ENCODE results near the gene SEC11A. TPM values are rescaled to one million over a fixed set of nuclear protein-coding genes. Genes with fewer than 3 reads are reported as not detected.

Gene SEC11A
- total and polyA plus RNA-seq, 4 donors = 56.7 to 90.2 (median 71.3) TPM

- Histone ChIP-seq H3K9me3 (ENCODE audit: control insufficient read depth in 4 of 4, low read length in 3 of 4) (no peaks in the 10 kb centered on the region), H3K9ac (ENCODE audit: low read depth in 1 of 2, low read length in 2 of 2) (peak overlapping the region; percentile 19 to 94), H3K4me1 (ENCODE audit: control insufficient read depth in 4 of 4, insufficient read depth in 4 of 4, low read length in 3 of 4) (peaks cover 26 to 61% (median 51%) of the 10 kb centered on the region in 4 donors), H3K27me3 (ENCODE audit: control insufficient read depth in 4 of 4, insufficient read depth in 4 of 4, low read length in 3 of 4) (no peaks in the 10 kb centered on the region), H3K4me3 (ENCODE audit: low read depth in 1 of 3, low read length in 3 of 3) (peak overlapping the region in 1 of 3 donors; percentile 1), H3K36me3 (ENCODE audit: control insufficient read depth in 4 of 4, insufficient read depth in 3 of 4, low read depth in 1 of 4, low read length in 3 of 4) (peaks cover 0 to 9% (median 4%) of the 10 kb centered on the region in 4 donors), H3K27ac (ENCODE audit: low read depth in 1 of 2, low read length in 2 of 2) (peak overlapping the region; percentile 72 to 92)
- TF ChIP-seq NR2F2 (IDR thresholded peaks at IDR 0.05) (peak; percentile 67), REST (IDR thresholded peaks at IDR 0.05) (peak; percentile 41), ATF3 (IDR thresholded peaks at IDR 0.05) (no peak), CTCF (IDR thresholded peaks at IDR 0.05; ENCODE audit: low read depth, low read length, missing input control) (no peak), GABPA (IDR thresholded peaks at IDR 0.05 in 1 of 2, conservative IDR thresholded peaks at IDR 0.05 in 1 of 2) (no peak), EGR1 (IDR thresholded peaks at IDR 0.05; ENCODE audit: low read depth in 2 of 2) (no peak), TAF1 (conservative IDR thresholded peaks at IDR 0.05) (no peak), RXRA (IDR thresholded peaks at IDR 0.05) (peak; percentile 90 to 91), SP1 (IDR thresholded peaks at IDR 0.05) (peak; percentile 70), FOXA1 (IDR thresholded peaks at IDR 0.05) (peak; percentile 31), HNF4G (IDR thresholded peaks at IDR 0.05) (peak; percentile 60), JUND (IDR thresholded peaks at IDR 0.05) (peak in 1 of 2 donors; percentile 45), RAD21 (IDR thresholded peaks at IDR 0.05) (peak; percentile 15 to 32), FOXA2 (IDR thresholded peaks at IDR 0.05) (peak; percentile 47), HNF4A (conservative IDR thresholded peaks at IDR 0.05) (peak; percentile 82 to 94), YY1 (IDR thresholded peaks at IDR 0.05) (peak; percentile 76), ZBTB33 (IDR thresholded peaks at IDR 0.05) (peak; percentile 39), MAX (IDR thresholded peaks at IDR 0.05) (peak; percentile 48)
- WGBS = 54% methylated on average over 3 of the region's 3 CpGs
- DNase-seq (ENCODE audit: low spot score) = no peak
Measured at GRCh38 chr15:84762840-84763572, 47.1 kb upstream of the SEC11A start.

Data from liver (tissue), 9 donors.